GM04504 (cell line): Measurements from ENCODE around the gene MYH9.
"Not testable (repeated sequence)": the region's sequence is repeated elsewhere in the genome, so short reads cannot be mapped to it uniquely, and the experiment has no call there.

Source experiments
- DNase-seq: peaks from one replicate; pipeline ENCODE4 v3.0.0-alpha.2; 2012; ENCODE audit warnings: low read depth

The MYH9 gene

DNA sequence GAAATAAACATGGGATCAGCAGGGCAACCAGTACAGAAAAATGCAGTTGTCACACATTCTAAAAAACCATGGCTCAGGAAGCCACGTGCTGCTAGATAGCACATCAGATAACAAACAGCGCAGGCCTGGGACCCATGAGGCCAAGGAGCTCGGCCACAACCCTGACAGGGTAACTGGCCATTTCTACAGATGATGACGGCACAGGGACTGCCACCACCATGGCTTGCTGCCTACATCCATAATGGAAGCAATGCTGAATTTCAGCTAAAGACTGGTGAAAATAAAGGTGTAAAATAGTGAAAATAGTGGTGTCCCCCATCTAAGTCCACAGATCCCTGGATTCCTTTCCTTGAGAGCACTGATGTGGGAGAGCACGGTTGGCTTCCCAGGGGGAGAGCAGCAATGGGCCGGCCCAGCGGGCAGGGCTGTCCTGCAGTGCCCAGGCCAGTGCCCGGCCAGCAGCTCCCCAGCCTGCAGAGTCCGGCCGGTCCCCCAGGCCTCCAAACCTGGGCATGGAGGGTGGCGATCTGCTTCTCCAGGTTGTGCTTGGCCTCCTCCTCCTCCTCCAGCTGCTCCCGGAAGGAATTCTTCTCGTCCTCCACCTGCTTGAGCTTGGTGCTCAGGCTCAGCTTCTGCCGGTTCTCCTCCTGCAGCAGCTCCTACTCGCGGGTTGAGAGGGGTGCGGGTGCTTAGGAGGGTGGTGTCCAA, 94.8 kb downstream of the MYH9 start:
- no peak for DNase-seq

DNA sequence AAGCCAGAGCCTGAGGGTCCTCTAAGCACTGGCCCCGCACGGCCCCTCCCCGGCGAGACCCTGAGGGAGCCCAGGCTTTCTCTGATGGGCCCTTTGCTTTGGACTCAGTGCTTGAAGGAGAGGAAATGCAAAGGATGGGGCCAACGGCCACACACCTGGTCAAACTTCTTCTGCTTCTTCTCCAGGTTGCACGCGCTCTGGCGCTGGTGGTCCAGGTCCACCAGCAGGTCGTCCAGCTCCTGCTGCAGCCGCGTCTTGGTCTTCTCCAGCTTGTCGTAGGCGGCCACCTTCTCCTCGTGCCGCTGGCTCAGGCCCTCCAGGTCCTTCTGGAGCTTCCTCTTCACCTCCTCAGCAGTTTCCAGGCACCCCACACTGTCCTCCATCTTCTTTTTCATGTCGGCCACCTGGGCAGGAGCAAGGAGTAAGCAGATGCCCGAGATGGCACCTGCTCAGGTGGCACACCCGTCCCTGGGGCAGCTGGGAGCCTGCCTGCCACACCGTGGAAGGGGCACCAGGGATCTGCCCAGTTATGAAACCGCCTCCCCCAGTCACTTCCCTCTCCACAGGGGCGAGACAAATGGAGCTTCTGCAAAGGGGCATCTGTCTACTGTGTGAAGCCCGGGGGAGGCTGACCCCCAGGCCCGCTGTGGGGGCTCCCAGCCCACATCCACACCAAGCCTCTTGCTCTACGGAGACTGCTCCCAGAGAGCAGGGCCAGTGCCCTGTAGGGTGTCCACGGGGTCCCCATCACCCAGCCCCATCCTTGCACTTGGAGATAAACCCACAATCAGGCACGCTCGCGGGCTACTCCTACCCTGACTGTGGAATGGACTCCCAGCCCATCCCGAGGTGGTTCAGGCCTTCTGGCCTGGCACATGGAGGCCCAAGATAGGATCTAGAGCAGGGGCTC, 95.7 kb downstream of the MYH9 start:
- DNase-seq: no peak

DNA sequence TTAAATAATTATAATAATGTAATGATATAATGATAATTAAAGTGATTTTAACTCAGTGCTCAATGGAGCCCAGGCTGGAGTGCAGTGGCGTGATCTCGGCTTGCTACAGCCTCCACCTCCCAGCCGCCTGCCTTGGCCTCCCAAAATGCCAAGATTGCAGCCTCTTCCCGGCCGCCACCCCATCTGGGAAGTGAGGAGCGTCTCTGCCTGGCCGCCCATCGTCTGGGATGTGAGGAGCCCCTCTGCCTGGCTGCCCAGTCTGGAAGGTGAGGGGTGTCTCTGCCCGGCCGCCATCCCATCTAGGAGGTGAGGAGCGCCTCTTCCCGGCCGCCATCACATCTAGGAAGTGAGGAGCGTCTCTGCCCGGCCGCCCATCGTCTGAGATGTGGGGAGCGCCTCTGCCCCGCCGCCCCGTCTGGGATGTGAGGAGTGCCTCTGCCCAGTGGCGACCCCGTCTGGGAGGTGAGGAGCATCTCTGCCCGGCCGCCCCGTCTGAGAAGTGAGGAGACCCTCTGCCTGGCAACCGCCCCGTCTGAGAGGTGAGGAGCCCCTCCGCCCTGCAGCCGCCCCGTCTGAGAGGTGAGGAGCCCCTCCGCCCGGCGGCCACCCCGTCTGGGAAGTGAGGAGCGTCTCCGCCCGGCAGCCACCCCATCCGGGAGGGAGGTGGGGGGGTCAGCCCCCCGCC, 97.2 kb downstream of the MYH9 start:
- DNase-seq: not testable (repeated sequence)

DNA sequence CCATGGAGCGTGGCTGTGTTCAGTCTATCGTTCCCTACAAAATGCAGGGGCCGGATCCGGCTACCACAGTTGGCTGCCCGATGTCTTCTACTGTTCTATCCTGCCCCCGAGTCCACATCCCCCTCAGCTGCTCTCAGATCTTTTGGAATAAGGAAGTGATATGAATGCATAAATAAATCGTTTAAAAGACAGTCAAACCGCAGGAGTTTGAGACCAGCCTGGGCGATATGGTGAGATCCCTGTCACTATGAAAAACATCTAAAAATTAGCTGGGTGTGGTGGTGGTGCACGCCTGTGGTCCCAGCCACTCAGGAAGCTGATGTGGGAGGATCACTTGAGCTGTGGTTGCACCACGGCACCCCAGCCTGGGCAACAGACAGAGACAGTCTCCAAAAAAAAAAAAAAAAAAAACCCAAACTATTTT, 97.8 kb downstream of the MYH9 start:
- DNase-seq: not testable (repeated sequence)

DNA sequence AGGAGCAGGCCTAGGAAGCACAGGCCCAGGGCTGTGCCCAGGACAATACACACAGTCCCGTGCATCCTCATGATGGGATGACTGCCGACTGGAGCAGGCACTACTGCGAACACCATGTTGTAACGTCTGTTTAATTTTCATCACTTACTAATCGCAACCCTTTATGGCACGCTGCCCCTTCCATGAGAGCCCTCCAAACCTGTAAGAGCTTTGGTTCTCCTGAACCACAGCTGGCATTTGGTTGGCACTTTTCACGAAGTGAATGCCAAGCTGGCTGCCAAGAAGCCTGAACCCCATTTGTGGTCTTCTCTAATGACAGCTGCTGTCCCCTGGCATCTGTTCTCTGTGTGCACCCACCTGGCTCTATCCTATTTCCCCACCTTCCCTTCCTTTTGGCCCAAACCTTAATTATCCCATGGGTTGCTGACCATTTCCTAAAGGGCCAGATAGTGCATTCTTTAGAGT, 98.3 kb downstream of the MYH9 start:
- DNase-seq: no peak

DNA sequence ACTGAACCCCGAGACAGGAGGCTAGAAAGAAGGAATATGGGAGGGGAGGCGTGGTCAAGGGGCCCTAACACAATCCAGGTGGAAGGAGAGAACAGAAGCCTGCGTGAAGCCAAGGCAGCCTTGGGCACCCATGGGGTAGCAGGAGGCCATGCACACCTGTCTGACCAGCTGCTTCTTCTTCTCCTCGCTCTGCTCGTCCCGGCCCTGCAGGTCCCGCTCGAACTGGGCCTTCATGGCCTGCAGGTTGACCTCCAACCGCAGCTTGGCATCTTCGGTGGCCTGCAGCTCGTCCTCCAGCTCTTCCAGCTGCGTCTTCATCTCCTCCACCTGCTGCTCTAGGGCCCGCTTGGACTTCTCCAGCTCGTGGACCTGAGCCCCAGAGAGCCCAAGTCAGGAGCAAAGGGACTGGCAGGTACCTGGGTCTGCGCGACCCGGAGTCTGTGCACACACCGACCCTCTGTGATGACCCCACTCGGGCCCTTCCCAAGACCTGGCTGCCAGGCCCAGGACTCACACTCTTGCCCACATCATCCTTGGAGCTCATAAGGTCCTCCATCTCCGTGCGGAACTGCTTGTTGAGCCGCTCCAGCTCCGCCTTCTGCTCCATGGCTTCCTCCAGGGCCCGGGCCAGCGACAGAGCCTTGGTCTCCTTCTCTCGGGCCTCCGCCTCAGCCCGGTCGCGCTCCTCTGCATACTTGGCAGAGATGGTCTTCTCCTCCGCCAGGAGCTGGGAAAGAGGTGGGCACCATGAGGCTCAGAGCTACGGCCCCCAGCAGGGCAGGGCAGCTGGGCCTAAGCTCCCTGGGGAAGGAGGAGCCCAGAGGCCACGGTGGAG, 99.0 kb downstream of the MYH9 start:
- DNase-seq: no peak

DNA sequence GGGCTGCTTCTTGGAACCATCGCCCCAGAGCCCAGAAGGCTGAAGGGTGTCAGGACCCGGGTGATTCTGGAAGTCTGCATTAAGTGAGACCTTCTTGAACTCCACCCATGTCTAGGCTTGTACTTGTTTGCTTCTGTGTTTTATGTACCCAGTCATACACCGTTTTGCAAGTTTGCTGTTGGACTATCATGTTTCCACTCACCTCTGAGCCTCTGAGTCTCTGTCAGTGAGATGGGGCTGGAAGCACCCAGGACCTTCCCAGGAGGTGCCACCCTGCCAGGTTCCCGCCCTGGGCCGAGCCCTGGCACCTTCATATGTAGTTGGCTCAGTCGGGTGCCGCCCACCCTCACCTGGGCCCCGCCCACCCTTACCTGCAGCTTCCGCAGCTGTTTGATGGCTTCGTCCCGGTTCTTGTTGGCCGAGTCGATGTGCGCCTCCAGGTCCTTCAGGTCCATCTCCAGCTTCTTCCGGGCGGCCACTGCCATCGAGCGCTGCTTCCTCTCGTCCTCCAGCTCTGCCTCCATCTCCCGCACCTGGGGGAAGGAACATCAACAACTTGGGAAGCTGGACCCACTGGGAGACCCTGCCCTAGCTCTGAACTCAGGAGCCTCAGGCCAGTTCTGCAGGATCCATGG, 99.8 kb downstream of the MYH9 start:
- DNase-seq: no peak

DNA sequence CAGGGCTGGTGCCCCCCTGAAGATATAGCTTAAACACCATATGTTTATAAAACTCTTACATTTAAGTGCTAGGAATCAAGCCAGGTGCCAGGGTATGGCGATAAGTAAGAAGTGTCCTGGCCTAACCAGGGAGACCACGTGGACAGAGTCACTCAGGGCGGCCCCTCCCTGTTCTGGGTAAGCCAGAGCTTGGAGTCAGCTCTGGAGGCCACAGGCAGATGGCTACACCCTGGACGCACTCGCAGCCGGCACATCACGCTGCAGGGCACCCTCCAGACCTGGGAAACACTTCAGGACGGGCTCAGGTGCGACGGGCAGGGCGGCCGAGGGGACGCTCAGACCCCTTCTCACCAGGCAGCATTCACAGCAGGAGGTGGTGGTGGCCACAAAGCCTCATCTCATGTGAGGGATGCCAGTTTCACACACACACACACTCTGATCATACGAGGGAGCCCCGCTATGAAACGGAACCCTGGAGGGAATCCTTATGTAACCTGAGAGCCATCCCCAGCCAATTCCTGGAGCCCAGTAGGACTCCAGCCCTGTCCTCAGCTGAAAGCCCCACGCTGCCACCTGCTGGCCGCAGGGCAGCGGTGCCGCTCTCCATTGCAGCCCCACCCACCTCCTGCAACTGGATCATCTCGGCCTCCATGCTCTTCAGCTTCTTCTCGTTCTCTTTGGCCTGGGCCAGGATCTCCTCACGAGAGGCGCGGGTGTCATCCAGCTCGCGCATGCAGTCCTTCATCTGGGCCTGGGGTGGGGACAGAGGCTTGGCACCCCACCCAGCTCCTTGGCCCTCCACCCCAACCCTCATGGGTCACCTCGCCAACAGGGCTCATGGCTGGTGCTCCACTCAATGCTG, 101.4 kb downstream of the MYH9 start:
- peak; percentile 41 for DNase-seq

DNA sequence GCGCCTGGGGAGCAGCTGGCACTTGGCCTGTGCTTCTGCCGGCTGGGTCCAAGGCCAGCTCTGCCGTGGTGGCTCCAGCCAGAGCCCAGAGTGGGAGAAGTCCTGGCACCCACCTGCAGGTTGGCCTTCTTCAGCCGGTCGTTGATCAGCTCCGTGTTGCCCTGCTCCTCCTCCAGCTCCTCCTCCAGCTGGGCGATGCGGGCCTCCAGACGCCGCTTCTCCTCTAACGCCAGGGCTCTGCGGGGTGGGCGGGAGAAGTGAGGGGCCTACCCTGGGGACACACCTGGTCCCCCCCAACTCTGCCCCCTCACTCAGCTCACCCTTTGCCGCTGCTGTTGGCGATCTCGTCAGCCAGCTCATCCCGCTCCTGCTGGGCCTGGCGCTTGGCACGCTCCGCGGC, 102.2 kb downstream of the MYH9 start:
- no peak for DNase-seq

DNA sequence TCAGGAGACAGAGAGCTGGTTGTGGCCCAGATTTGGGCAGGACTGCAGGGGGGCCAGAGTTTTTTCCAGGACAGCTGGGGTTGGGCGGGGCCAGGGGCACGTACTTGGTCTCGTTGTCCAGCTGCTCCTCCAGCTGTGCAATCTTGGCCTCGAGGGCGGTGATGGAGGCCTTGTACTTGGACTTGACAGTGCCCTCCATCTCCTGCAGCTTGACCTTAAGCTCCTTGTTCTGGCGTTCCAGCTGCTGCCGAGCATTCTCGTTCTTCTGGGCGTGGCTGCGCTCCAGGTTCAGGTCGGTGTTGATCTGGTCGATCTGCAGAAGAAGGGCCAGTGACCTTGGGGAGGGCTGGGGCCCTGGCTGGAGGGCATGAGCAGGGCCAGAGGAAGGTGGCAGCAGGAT, 102.8 kb downstream of the MYH9 start:
- DNase-seq: no peak

DNA sequence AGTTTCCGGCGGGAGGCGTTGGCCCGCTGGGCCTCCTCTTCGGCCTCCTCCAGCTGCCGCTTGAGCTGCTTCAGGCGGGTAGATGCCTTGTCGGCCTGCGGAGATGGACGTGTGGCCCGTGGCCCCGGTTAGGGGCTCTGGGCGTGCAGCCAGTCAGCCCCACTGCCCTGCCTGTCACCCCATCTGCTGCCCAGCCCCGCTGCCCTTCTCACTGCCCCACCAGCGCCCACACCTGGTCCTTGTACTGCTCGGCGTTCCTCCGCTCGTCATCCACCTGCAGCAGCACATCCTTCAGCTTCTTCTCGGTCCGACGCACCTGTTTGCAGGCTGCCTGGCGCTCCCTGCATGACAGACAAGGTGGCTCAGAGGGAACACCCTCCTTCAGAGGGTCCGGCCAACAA, 103.6 kb downstream of the MYH9 start:
- no peak for DNase-seq

DNA sequence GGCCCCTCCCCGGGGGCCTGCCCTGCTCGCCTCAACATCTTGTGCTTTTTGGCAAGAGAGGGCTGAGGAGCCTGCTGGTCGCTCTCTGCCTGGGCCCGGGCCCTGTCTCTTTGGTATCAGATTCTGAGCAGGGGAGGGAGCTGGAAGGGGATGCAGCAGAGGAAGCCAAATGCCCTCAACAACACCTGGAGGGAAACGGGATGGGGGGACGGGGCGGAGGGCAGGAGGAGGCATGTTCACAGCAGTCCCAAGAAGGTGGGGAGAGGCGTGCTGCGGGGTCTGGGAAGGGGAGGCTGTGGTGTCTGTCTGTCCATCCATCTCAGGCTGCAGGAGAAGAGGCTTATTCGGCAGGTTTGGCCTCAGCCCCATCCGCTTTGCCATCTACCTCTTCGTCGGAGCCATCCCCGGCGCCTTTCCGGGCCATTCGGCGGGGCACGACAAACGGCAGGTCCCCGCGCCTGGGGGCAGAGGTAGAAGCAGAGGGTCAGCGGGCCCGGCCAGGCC, 105.4 kb downstream of the MYH9 start:
- no peak for DNase-seq

DNA sequence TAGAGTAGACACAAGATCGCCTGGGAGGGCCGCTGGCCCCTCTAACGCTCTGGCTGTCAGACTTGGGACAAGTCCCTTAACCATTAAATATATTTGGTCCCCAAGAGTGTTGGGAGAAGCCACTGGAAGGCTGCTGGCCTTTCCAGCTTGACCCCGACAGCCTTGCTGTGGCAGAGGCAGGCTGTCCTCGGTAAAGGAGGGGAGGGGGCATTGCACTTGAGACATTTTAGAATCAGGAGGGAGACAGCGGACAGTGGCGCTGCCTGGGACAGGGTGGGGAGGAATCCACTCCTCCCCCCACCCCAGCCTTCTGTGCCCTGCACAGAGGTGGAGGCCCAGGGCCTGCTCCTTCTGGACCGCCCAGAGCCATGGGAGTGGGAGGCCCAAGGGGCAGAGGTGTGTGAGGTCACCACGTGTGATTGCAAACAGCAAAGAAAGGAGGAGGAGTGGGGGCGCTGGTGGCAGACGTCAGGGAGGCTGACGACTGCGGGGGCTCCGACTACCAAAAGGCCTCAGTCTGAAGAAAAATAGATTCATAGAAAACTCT, 105.9 kb downstream of the MYH9 start:
- DNase-seq: no peak

DNA sequence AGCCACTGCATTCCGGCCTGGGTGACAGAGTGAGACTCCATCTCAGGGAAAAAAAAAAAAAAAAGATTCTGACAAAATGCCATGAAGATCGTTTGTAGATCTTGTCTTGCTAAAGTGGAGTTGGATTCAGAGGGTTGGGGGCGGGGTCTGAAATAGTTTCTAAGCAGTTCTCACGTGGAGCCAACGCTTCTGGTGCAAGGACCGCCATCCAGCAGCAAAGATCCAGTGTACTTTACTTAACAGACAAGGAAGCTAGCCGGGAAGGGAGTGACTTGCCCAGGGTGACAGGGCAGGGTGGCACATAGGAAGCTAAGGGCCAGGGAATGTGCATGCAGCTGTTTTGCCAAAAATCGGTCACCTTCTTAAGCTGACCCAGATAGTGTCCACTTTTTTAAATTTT, 107.4 kb downstream of the MYH9 start:
- DNase-seq: no peak

DNA sequence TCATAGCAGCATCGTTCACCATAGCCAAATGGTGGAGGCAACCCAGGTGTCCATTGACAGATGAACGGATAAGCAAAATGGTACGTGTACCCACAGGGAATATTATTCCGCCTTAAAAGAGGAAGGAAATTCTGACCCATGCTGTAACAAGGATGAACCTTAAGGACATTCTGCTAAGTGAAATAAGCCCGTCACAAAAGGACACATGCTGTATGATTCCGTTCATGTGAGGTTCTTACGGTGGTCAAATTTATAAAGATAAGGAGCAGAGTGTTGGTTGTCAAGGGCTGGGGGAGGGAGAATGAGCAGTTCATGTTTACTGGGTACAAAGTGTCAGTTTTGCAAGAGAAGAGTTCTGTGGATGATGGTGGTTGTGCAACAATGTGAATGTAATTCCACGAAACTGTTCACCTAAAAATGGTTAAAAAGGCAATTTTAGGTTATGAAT, 108.5 kb downstream of the MYH9 start:
- no peak for DNase-seq

DNA sequence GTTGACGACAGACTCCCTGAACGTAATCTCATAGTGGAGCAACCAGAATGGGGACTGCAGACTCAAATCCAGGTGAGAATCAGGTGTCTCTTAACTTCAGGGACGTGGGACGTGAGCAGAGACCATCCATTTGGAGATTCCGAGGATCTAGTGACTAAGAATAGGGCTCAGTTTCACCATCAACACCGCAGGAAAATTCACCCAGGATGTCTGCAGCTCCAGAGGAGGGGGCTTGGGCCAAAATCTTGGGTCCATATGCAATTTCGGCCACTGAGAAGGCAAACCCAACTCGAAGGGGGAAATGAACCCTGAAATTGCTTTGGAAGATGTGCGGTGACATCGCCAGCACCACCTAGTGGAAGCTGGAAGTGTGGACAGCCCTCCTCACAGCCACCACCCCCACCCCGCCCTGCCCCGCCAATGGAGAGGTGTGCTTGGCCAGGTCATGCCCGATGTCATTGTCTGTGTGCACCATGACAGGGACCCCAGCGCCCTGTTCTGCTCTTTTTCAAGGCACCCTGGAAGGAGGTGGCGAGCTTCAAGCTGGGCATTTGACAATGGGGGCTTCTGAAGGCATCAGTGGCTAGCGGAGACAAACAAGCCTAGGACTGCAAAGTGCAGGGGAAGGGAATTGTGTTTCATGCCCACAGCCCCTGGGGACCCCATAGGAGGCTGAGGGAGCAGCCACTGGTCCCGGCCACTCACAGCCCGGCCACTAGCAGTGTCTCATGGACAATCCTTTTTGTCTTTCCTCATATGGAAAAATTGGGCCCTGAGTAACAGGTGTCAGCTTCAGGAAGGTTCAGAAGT, 110.1 kb downstream of the MYH9 start:
- no peak for DNase-seq

DNA sequence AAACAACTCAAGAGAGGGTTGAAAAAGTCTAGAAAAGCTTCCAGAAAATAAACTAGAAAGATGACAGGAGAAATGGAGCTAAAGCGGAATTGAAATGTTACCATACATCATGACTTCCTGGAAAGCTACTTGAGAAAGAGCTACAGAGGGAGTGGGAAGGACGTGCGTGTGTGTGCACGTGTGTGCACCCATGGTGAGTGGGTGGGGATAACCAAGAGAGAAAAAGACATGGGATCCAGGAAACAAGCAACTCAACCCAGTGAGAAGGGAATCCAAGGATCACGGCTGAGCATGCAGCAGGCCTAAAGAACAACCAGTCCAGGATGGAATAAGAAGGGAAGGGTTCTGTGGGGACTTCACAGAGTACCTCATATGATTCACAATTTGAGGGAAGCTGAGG, 113.2 kb downstream of the MYH9 start:
- DNase-seq: no peak

DNA sequence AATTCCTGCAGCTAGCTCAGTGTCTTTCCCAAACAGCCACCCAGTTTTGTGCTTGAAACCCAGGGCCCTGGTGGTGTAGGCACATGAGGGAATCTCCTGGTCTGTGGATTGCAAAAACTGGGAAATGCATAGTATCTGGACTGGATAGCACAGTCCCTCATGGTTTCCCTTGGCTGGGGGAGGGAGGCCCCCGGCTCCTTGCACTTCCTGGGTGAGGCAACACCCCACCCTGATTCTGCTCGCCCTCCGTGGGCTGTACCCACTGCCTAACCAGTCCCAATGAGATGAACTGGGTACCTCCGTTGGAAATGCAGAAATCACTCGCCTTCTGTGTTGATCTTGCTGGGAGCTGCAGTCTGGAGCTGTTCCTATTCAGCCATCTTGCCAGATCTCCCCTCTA, 115.8 kb downstream of the MYH9 start:
- DNase-seq: not testable (repeated sequence)

DNA sequence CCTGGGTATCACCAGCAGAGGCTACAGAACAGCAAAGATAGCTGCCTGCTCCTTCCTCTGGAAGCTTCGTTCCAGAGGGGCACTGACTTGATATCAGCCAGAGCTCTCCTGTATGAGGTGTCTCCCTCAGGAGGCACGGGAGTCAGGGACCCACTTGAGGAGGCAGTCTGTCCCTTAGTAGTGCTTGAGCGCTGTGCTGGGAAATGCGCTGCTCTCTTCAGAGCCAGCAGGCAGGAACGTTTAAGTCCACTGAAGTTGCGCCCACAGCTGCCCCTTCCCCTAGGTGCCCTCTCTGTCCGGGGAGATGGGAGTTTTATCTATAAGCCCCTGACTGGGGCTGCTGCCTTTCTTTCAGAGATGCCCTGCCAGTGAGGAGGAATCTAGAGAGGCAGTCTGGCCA, 116.5 kb downstream of the MYH9 start:
- not testable (repeated sequence) for DNase-seq
